Stimulated activated CD4-positive, alpha-beta T cell treated with anti-CD3 and anti-CD28 coated beads, TNF-alpha, amount 100 ng/mL, for 48 hours (primary cell): ENCODE results near the gene PKNOX2.
"Not testable (repeated sequence)": the region's sequence is repeated elsewhere in the genome, so short reads cannot be mapped to it uniquely, and the experiment has no call there.

Experiments
- DNase-seq, 3 donors: peaks; one replicate each; pipeline ENCODE4 v3.0.0-alpha.2; 2020; ENCODE audit warnings: low read depth in 3 of 3

The PKNOX2 gene

DNA sequence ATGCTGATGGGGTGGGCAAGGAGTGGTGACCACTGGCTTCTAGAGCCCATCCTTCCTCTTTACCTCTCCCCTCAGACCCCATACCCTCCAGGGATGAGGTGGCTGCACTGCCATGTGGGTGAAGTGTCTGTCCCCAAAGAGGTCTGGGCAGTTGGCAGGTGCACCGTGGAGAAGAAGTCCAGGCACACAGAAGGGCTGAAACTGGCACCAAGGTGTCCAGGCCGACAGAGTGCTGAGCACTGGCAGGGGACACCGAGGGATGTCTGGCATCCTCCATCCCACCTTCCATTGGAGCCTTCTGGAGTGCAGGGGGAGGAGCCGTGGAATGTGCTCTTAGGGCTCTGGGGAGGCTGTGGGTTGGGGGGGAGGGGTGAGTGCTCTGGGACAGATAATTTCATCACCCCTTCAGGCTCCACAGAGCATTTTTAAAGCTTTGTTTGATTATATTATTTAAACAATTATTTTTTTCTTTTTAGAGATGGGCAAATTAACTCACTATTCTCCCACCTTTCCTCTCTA is 37.9 kb downstream of the PKNOX2 start:
- DNase-seq, result no peak

DNA sequence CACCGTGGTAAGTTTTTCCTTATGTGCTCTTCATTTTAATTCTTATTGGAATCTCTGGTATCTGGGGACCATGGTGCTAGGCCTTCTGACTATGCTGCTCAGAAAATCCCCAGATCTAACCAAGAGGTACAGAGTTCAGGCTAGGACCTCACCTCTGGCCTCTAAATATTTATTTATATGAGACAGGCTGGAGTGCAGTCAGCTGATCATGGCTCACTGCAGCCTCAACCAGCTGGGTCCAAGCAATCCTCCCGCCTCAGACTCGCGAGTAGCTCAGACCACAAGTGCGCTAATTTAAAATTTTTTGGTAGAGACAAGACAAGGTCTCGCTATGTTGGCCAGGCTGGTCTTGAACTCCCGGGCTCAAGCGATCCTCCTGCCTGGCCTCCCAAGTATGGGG is 38.4 kb downstream of the PKNOX2 start:
- no peak for DNase-seq

DNA sequence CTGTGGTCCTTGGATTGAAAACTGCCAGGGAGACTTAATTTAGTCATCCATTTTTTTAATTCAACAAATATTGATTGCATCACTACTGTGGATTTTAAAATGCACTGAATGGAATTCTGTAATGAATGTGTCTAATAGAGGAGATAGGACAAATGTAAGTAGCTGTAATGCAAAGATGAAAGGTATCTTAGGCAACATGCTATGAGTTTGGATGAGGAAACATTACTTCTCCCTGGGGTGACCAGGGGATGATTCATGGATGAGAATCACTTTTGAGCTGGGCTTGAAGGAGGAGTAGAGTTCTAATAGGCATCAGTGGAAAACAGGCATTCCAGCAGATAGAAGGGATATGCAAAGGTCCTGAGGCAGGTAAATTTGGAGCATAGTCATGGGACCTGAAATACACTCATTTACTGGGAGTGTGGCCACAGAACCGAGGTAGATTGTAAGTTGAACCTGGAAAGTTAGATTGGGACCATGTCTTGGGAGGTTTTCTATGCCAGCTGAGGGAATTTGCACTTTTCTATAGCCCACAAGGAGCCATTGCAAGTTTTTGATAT is 43.4 kb downstream of the PKNOX2 start:
- DNase-seq, result no peak

DNA sequence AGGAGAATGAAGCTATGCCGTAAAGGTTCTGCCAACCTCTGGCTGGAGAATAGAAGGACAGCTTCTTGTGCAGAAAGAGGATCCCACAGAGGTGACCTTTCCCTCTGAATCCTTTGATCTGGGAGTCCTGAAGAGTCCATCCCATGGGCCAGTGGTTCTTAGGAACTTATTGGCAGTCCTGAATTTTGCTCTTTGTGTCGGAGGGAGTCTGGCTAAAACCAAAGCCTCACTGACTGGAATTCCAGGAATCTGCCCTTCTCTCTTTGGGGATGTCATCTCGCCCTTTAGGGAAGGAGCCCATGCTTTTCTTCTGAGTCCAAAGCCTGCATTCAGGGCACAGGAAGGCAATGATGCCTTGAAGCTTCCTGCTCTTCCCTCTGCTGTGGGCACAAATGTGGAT is 45.5 kb downstream of the PKNOX2 start:
- DNase-seq, result no peak

DNA sequence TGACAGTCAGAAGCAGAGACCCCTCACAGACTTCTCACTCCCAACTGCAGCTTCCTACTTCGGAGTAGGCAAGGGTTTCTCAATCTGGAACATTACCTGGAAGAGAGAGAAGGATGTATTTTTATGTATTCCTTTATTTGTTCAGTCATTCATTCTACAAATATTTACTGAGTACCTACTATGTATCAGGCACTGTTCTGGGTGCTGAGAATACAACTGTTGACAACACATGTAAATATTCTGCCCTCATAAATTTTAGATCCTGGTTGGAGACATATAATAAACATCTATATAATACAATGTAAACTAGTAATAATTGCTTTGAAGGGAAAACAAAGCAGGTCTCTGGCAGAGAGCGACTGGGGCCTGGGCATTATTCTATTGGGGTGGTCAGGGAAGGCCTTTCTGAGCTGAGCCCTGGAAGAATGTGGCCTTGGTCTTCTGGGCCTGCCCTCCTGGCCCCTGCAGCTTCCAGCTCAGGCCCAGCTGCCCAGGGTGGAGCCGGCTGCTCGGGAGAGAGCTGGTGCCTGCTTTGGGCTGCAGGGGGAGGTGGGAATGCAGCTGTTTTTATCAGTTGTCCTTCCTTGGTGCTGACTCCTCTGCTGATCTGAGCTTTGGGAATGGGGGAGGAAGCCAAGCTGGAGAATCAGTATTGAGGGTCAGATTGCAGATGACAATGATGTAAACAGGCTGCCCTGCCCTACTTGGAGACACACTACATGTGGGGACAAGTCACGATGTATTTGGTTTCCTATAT is 46.8 kb downstream of the PKNOX2 start:
- no peak for DNase-seq

DNA sequence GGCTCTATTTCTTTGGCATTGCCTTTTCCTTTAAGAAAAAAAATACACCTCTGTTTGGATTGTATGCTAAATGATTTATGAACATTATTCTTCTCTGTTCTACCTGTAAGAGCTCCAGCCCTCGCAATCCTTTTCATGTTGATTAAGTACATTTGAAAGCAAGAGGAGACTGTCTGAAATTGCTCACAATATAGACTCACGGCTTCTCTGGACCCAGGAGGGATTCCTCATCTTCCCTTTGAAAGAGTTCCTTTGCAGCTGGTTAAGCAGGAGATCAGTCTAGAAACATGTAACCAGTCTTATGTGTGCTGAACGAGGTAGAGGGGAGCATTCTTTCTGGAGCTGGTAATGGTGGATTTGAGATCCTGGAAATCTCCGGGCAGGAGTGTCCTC is 47.4 kb downstream of the PKNOX2 start:
- no peak for DNase-seq

GRCh38 chr11:125214601-125215565 is 50.3 kb downstream of the PKNOX2 start:
- no peak for DNase-seq

DNA sequence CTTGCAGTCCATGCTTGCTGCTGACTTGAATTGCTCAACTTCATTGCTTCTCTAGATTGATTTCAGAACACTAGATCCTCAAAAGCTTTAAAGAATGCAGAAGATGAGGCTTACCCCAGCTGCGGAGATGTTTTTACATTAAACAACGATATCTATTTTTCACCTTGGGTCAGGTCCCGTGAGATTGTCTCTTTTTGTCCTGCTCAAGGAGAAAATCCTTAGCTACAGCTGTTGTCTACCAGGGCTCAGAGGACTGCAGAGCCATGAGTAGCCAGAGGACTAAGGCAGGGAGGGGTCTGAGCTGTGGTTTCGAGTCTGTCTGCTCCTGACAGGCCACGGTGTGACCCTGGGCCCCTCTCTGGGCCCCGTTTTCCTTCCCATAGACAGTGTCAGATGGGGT is 51.4 kb downstream of the PKNOX2 start:
- no peak for DNase-seq

DNA sequence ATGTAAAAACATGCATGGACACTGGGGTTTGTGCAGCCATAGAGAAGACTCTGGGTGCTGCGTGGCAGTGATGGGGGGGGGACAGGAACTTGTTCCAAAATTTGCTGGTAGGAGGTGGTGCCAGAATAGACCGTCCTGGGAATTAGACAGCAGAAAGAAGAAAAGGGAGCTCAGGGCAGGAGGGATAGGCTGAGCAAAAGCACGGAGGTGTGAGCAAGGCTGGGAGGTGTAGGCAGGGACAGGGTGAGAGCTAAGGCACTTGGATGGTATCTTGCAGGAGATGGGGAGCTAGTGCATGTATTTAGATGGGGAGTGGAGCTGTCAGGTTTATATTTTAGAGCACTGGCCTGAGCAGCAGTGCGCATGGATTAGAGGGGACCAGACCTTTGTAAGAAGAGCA is 53.8 kb downstream of the PKNOX2 start:
- DNase-seq, result no peak

- no peak for DNase-seq
Measured at GRCh38 chr11:125221461-125221860, 56.9 kb downstream of the PKNOX2 start.

GRCh38 chr11:125222494-125222893 is 57.9 kb downstream of the PKNOX2 start:
- no peak for DNase-seq

- DNase-seq, result not testable (repeated sequence)
Measured at GRCh38 chr11:125223161-125223560, 58.6 kb downstream of the PKNOX2 start.

DNA sequence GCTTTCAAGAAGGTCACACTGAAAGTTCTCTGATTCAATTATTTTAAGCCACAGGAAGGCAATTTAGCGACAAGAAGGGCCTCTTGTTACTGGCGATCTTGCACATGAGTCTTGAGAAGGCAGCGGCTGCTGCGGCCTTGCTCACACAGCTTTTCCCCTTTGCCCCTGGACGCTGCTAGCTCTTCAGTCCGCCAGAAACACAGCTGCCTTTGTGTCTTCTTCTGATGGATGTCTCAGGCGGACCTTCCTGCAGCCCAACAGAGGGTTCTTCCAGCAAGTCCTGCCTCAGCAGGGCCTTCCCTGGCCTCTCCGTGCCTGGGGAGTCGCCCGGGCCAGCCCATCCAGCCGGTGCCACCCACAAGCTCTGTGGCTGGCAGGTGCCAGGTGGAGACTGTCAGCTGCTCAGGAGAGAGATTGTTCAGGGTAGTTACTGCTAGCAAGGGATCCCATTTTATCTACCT is 59.4 kb downstream of the PKNOX2 start:
- no peak for DNase-seq

GRCh38 chr11:125224391-125225021 is 60.0 kb downstream of the PKNOX2 start:
- no peak for DNase-seq

DNA sequence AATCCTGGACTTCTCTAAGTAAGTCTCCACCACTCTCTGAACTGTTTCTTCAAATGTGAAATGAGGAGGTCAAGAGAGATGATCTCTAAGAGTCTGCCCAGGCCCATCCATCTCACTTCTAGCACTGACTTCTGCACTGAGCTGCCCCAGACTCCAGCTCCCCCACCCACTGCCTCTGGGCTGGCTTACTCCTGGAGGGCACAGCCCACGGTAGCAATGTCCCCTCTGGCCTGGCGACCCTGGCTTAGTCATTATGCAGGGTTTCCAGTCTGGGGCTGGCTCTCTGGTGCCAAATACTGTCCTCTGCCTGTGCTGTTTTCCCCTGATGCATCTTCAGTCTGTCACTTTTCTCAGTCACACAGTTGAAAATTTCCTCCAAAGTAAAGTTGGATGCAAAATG is 60.9 kb downstream of the PKNOX2 start:
- no peak for DNase-seq

GRCh38 chr11:125226031-125226430 is 61.5 kb downstream of the PKNOX2 start:
- no peak for DNase-seq

- no peak for DNase-seq
Measured at GRCh38 chr11:125226706-125227105, 62.2 kb downstream of the PKNOX2 start.

- no peak for DNase-seq
Measured at GRCh38 chr11:125227151-125227550, 62.6 kb downstream of the PKNOX2 start.

DNA sequence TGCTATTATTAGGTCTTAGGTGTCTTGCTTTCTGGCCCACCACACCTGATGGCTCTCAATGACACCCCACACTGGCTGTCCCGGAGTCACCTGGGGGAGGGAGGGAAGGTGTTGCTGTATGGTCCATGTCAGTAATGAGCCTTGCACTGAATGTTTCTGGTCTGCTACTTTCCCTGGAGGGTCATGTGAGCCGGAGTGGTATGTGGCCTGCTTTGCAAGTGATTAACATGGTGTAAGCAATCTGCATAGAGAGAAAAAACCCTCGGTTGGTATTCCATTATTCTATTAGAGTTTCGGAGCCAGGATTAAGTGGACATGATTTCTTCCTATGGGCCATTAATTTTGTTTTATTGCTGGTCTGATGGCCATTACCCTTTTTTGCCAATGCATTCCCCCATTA is 63.9 kb downstream of the PKNOX2 start:
- DNase-seq, result no peak

DNA sequence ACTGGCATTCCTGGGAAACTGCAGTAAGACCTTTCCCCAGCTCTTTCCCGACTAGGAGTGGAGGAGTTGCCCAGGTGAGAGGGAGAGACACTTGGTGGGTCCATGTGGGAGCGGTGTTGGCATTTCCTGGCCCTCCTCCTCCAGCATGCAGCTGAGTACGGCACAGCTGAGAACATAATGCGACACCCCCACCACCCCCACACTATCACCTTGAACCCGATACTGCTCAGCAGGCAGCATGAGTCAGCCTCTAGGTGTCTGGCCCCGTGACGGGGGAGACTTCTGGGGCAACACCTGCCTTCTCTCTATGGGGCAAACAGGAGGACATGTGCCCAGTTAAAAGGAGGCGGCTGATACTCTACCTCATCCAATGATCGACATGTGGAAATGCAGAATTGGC is 64.4 kb downstream of the PKNOX2 start:
- no peak for DNase-seq

- DNase-seq, result no peak
Measured at GRCh38 chr11:125229916-125230315, 65.4 kb downstream of the PKNOX2 start.

GRCh38 chr11:125233116-125233515 is 68.6 kb downstream of the PKNOX2 start:
- DNase-seq, result no peak
